Astrocyte of the spinal cord (primary cell): ENCODE results near the gene AMPD1.
A peak's percentile ranks its signal among the peaks of the same experiment; 100 is the strongest.

ENCODE experiments used
- DNase-seq: peaks from one replicate; pipeline ENCODE4 v3.0.0; 2011; ENCODE audit warnings: low read depth, low spot score
- H3K4me3 ChIP-seq: 2 replicates; pipeline ENCODE4 v1.5.1; 2011; ENCODE audit warnings: low read depth, mild to moderate bottlenecking, low read length, moderate library complexity
- CTCF ChIP-seq: IDR thresholded peaks from 2 replicates; pipeline ENCODE4 v1.5.1; 2012; ENCODE audit warnings: low read depth, mild to moderate bottlenecking, low read length, inconsistent platforms
- in situ Hi-C: cut with HindIII; loops from 2 replicates; pipeline ENCODE4 v1.10.0; 2017; ENCODE audit warnings: low sequenced_read_pairs

AMPD1 gene

GRCh38 chr1:114716304-114717170 lies 21.2 kb upstream of the AMPD1 start, which contains the start of gene NRAS:
NRAS (minus strand) TSS chr1:114716771; CDS start chr1:114716160, 611 bp downstream.
- H3K4me3 ChIP-seq: peak within 1 kb of the TSS; percentile 66
- no peak for TF ChIP-seq CTCF
- in situ Hi-C loops: no loop called here
- DNase-seq: peak; percentile 92

DNA sequence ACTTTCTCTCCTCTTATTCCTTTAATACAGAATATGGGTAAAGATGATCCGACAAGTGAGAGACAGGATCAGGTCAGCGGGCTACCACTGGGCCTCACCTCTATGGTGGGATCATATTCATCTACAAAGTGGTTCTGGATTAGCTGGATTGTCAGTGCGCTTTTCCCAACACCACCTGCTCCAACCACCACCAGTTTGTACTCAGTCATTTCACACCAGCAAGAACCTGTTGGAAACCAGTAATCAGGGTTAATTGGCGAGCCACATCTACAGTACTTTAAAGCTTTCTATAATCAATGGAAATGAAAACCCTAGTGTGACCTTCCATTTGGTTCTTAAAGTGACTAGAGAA lies 20.6 kb upstream of the AMPD1 start:
- peak overlapping the region; percentile 66 for H3K4me3 ChIP-seq
- no peak for DNase-seq
- in situ Hi-C loops: no loop called here
- no peak for TF ChIP-seq CTCF

- DNase-seq: no peak
- no peak for TF ChIP-seq CTCF
- H3K4me3 ChIP-seq: no peak overlapping the region
- in situ Hi-C loops: no loop called here
Measured at GRCh38 chr1:114712977-114713376, 17.6 kb upstream of the AMPD1 start.

DNA sequence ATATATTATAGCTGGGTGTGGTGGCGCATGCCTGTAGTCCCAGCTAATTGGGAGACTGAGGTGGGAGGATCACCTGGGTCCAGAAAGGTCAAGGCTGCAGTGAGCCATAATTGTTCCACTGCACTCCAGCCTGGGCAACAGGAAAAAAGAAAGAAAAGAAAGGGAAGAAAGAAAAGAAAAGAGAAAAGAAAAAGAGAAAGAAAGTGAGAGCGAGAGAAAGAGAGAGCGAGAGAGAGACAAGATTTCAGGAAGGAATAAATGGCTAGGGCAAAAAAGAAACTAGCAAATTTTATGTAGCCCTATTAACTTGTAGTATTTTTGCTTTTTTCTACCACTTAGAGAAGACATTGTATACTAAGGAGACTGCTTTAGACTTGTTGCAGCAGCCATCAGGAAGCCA lies 15.0 kb upstream of the AMPD1 start:
- DNase-seq: no peak
- TF ChIP-seq CTCF: no peak
- in situ Hi-C loops: no loop called here
- H3K4me3 ChIP-seq: no peak overlapping the region

DNA sequence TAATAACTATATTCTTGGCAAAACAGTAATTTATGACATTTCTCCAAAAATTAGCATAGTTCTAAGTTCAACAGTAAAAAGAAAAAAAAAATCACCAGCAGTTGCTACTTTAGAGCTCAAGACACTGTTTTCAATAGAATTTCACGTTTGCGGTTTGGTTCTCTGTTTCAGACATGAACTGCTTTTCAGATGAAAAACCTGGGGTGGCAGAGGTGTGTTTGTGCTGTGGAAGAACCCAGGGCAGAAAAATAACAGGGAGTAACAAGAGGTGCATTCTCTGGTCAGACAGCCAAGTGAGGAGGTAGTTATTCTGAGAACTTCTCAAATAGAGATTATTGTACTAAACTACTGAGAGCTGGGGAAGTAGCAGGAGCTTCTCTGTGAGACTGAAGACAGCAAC lies 12.3 kb upstream of the AMPD1 start:
- no peak overlapping the region for H3K4me3 ChIP-seq
- no peak for TF ChIP-seq CTCF
- in situ Hi-C loops: no loop called here
- DNase-seq: no peak

- in situ Hi-C loops: no loop called here
- no peak overlapping the region for H3K4me3 ChIP-seq
- DNase-seq: no peak
- TF ChIP-seq CTCF: no peak
Measured at GRCh38 chr1:114703242-114703641, 7.9 kb upstream of the AMPD1 start.
